Panc1 (cell line): ENCODE results near the gene ZKSCAN8. TPM values are rescaled to one million over a fixed set of nuclear protein-coding genes. Genes with fewer than 3 reads are reported as not detected.

Source experiments
- ATAC-seq: fragments of 200-7000 bp; cut with Tn5 transposase; 2 replicates; pipeline ENCODE4 v1.9.1; 2020; ENCODE audit warnings: mild to moderate bottlenecking, moderate library complexity
- BruUV-seq: library from RNA; stranded (reverse); fragments of 400-500 nt; replicated peaks from 2 replicates; lab custom pipeline; 2021; lab: Mats Ljungman, UMichigan
- CTCF ChIA-PET: fragments of 300-600 bp; sonication (Branson Sonifier 250); formaldehyde crosslinking; loops from one replicate; lab custom pipeline; 2022; ENCODE audit warnings: antibody characterized with exemption; lab: Charles Lee
- POLR2A ChIA-PET: fragments of 300-600 bp; sonication (Branson Sonifier 250); formaldehyde crosslinking; loops from one replicate; lab custom pipeline; 2022; ENCODE audit warnings: antibody characterized with exemption; lab: Charles Lee
- DNase-seq: peaks from one replicate; pipeline ENCODE4 v3.0.0-alpha.2; 2010; ENCODE audit warnings: low read depth, low spot score
- H3K27ac ChIP-seq: 2 replicates; pipeline ENCODE4 v1.5.1; 2011; ENCODE audit warnings: mild to moderate bottlenecking, low read length, inconsistent platforms
- H3K27me3 ChIP-seq: fragments of 200-500 bp; sonication (Bioruptor generic); 2 replicates; pipeline ENCODE4 v1.6.0; 2014; ENCODE audit warnings: low read length, inconsistent platforms; ENCODE audit not compliant: control insufficient read depth, insufficient read depth
- H3K36me3 ChIP-seq: fragments of 200-500 bp; sonication (Bioruptor generic); 2 replicates; pipeline ENCODE4 v1.5.1; 2014; ENCODE audit warnings: inconsistent platforms, mild to moderate bottlenecking, low read length, moderate library complexity; ENCODE audit not compliant: control insufficient read depth, insufficient read depth
- H3K4me1 ChIP-seq: 2 replicates; pipeline ENCODE4 v1.5.1; 2011; ENCODE audit warnings: inconsistent platforms, mild to moderate bottlenecking, low read length, moderate library complexity; ENCODE audit not compliant: control insufficient read depth, insufficient read depth
- H3K4me3 ChIP-seq, 2 experiments: 2 replicates each; pipeline ENCODE4 v1.5.1; 2011 to 2012; ENCODE audit warnings: low read depth in 2 of 2, low read length in 2 of 2, mild to moderate bottlenecking in 2 of 2, inconsistent platforms in 1 of 2, moderate library complexity in 1 of 2
- H3K9me3 ChIP-seq: fragments of 200-500 bp; sonication (Bioruptor generic); 2 replicates; pipeline ENCODE4 v1.5.1; 2014; ENCODE audit warnings: low read depth, mild to moderate bottlenecking, inconsistent platforms, low read length, moderate library complexity; ENCODE audit not compliant: control insufficient read depth, insufficient read depth
- POLR2AphosphoS5 ChIP-seq: IDR thresholded peaks from 2 replicates; pipeline ENCODE4 v1.6.1; 2012; ENCODE audit warnings: mild to moderate bottlenecking, low read depth, low read length, moderate library complexity
- SIN3A ChIP-seq: IDR thresholded peaks from 2 replicates; pipeline ENCODE4 v1.6.1; 2012; ENCODE audit warnings: low read depth, mild to moderate bottlenecking, low read length, moderate library complexity, borderline replicate concordance; ENCODE audit not compliant: insufficient read depth
- TCF7L2 ChIP-seq: IDR thresholded peaks from 2 replicates; pipeline ENCODE4 v1.6.1; 2011; ENCODE audit warnings: mild to moderate bottlenecking, low read depth, low read length, inconsistent platforms
- in situ Hi-C: cut with HindIII; loops from 2 replicates; pipeline ENCODE4 v1.10.0; 2016; ENCODE audit warnings: low sequenced_read_pairs, low pct_unique_long_range_greater_than_20kb
- intact Hi-C: fragments of 100-400 bp; cut with micrococcal nuclease; formaldehyde crosslinking; loops from one replicate; pipeline ENCODE4 v1.10.0; 2022; ENCODE audit not compliant: unreplicated experiment
- total RNA-seq: library from RNA; stranded (reverse); gene quantifications from one replicate; pipeline ENCODE4 v1.2.1, GENCODE V29; 2021; ENCODE audit not compliant: unreplicated experiment
- TF ChIP-seq, protein P1 (sequence below): fragments of 450-650 bp; IDR thresholded peaks from 2 replicates; pipeline ENCODE4 v1.5.1; 2017; ENCODE audit warnings: mild to moderate bottlenecking
- TF ChIP-seq, protein P2 (sequence below), 2 experiments: IDR thresholded peaks; 2 replicates each; pipeline ENCODE4 v1.6.1; 2011 to 2012; ENCODE audit warnings: low read depth in 2 of 2, control low read depth in 1 of 2, low read length in 1 of 2, mild to moderate bottlenecking in 1 of 2, moderate library complexity in 1 of 2; ENCODE audit not compliant: insufficient read depth in 1 of 2

Gene ZKSCAN8
- total RNA-seq, 1 experiment from 2014 or later: 18.4 TPM

DNA sequence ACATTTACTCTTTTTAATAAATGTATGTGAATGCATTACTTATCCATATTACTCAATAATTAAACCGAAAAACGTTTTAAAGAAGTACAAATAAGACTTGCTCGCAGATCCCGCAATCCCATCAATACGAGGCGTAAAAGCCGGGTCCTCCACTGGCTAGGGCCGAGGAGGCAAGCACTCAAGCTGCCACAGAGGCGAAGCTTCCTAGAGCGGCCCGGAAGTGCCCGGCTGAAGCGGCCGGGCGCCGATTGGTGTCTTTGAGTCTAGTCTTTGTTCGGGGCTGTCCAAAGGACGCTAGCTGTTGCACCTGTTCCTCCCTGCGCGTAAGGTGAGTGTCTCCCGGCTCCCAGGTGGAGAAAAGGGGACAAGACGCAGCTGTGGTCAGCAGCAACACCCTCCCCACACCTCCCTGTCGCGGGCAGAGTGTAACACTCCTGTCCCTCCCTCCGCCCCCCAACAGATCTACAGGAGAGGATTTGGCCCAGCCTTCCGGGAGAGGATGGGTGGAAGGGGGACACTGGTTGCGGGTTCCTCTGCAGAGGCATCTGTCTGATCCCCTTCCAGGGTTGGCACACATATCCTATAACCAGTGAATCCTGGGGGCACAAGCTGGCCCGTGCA lies 17.2 kb upstream of the ZKSCAN8 start, which contains the start of gene ZSCAN16:
TSS of gene ZSCAN16 (plus strand) at position 260 of the 621 bp plus-strand sequence. CDS start 835 bp downstream, outside the sequence.
- POLR2A ChIA-PET: interaction anchor here (0.6 kb wide), 1 partner anchor 214 kb away, joined by 4 read pairs; no protein-coding TSS in a partner anchor
- Histone ChIP-seq H3K4me1 (peaks cover 15% of the 10 kb centered on the region; the same call in 1 of the 2 replicates), H3K4me3 (peak within 1 kb of the TSS; percentile 70 to 87), H3K9me3 (no peaks in the 10 kb centered on the region), H3K27ac (peak within 1 kb of the TSS; percentile 81), H3K27me3 (no peaks in the 10 kb centered on the region), H3K36me3 (peaks cover 32% of the 10 kb centered on the region)
- BruUV-seq: no TSS peak
- DNase-seq: peak; percentile 50
- ATAC-seq: peak; percentile 99
- intact Hi-C loops: no loop called here
- in situ Hi-C loops: no loop called here
- CTCF ChIA-PET: no interaction called here
- peak; percentile 85 for TF ChIP-seq SIN3A
- TF ChIP-seq POLR2AphosphoS5: peak; percentile 86
- TF ChIP-seq, protein P1, sequence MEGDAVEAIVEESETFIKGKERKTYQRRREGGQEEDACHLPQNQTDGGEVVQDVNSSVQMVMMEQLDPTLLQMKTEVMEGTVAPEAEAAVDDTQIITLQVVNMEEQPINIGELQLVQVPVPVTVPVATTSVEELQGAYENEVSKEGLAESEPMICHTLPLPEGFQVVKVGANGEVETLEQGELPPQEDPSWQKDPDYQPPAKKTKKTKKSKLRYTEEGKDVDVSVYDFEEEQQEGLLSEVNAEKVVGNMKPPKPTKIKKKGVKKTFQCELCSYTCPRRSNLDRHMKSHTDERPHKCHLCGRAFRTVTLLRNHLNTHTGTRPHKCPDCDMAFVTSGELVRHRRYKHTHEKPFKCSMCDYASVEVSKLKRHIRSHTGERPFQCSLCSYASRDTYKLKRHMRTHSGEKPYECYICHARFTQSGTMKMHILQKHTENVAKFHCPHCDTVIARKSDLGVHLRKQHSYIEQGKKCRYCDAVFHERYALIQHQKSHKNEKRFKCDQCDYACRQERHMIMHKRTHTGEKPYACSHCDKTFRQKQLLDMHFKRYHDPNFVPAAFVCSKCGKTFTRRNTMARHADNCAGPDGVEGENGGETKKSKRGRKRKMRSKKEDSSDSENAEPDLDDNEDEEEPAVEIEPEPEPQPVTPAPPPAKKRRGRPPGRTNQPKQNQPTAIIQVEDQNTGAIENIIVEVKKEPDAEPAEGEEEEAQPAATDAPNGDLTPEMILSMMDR: no peak
- TF ChIP-seq, protein P2, sequence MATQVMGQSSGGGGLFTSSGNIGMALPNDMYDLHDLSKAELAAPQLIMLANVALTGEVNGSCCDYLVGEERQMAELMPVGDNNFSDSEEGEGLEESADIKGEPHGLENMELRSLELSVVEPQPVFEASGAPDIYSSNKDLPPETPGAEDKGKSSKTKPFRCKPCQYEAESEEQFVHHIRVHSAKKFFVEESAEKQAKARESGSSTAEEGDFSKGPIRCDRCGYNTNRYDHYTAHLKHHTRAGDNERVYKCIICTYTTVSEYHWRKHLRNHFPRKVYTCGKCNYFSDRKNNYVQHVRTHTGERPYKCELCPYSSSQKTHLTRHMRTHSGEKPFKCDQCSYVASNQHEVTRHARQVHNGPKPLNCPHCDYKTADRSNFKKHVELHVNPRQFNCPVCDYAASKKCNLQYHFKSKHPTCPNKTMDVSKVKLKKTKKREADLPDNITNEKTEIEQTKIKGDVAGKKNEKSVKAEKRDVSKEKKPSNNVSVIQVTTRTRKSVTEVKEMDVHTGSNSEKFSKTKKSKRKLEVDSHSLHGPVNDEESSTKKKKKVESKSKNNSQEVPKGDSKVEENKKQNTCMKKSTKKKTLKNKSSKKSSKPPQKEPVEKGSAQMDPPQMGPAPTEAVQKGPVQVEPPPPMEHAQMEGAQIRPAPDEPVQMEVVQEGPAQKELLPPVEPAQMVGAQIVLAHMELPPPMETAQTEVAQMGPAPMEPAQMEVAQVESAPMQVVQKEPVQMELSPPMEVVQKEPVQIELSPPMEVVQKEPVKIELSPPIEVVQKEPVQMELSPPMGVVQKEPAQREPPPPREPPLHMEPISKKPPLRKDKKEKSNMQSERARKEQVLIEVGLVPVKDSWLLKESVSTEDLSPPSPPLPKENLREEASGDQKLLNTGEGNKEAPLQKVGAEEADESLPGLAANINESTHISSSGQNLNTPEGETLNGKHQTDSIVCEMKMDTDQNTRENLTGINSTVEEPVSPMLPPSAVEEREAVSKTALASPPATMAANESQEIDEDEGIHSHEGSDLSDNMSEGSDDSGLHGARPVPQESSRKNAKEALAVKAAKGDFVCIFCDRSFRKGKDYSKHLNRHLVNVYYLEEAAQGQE (IDR thresholded peaks at IDR 0.05; ENCODE audit: insufficient read depth in 1 of 2, low read depth in 2 of 2, low read length in 1 of 2): no peak

DNA sequence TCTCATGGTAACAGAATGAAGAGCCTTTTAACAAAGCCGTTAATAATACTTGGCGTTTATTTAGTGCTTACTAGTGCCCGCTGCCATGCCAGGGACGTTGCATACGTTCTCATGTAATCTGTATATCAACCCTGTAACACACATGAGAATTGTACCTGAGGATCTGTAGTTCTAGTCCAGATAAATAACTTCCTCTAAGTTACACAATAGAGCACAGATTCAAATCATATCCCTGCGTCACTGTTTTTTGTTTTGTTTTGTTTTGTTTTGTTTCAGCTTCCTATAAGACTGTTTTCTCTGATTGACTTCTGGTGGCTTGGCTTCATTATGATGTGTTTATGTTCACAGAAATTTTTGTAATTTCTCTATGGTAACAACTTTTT lies 16.7 kb upstream of the ZKSCAN8 start:
- Histone ChIP-seq H3K36me3 (peaks cover 36% of the 10 kb centered on the region), H3K4me1 (peaks cover 15% of the 10 kb centered on the region; the same call in 1 of the 2 replicates), H3K4me3 (peak overlapping the region; percentile 70 to 87), H3K27me3 (no peaks in the 10 kb centered on the region), H3K9me3 (no peaks in the 10 kb centered on the region), H3K27ac (peak overlapping the region; percentile 81)
- intact Hi-C loops (no loop called here), in situ Hi-C loops (no loop called here)
- POLR2A ChIA-PET: no interaction called here
- CTCF ChIA-PET: no interaction called here
- BruUV-seq: TSS peak; percentile 59
- DNase-seq: no peak
- TF ChIP-seq TCF7L2 (no peak), SIN3A (no peak), POLR2AphosphoS5 (no peak)
- TF ChIP-seq, protein P2 (IDR thresholded peaks at IDR 0.05; ENCODE audit: insufficient read depth in 1 of 2, low read depth in 2 of 2, low read length in 1 of 2): no peak
- TF ChIP-seq, protein P1: no peak
- peak; percentile 46 for ATAC-seq
